ENCODE results near the gene ADAMTSL3. TPM values are rescaled to one million over a fixed set of nuclear protein-coding genes. Genes with fewer than 3 reads are reported as not detected.

ADAMTSL3 gene
- total and polyA plus RNA-seq, 2 of the 4 experiments (the other 2 are of a cell fraction), result under 0.01 to 0.02 TPM

DNA sequence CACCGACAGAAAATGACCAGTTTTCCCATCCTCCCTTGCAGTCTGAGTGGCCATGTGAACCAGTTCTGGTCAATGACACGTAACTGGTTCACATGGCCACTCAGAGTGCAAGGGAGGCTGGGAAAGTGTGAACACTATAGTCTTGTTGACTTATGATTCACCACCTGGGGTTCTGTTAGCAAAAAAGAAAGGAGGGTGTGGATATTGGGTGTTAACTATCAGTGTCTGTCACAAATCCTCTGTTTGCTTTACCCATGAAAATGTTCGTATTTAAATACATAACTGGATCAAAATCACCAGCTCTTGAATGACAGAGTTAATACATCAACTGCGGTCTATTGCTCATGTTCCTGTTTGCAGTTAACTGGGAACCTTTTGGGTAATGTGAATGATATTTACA is 92.3 kb downstream of the ADAMTSL3 start:
- no peak overlapping the region for H3K4me3 ChIP-seq (ENCODE audit: insufficient read depth, low read depth, low read length)
- no peak for DNase-seq
- H2AFZ ChIP-seq (replicated peaks; ENCODE audit: low read length, poor library complexity), result no peak overlapping the region
- H2BK20ac ChIP-seq (ENCODE audit: low read depth, low read length), result no peak overlapping the region
- in situ Hi-C loops (cut with MboI; ENCODE audit: low sequenced_read_pairs) (no loop called here), dilution Hi-C loops (cut with HindIII; ENCODE audit: low sequenced_read_pairs, unreplicated experiment) (no loop called here), intact Hi-C loops (cut with micrococcal nuclease) (no loop called here)
- ChIA-PET CTCF (no interaction called here), POLR2A (ENCODE audit: unreplicated experiment) (no interaction called here)
- no peak overlapping the region for H4K5ac ChIP-seq (ENCODE audit: low read depth, low read length)
- H3K18ac ChIP-seq (ENCODE audit: low read depth, low read length), result no peak overlapping the region
- no peak overlapping the region for H2BK15ac ChIP-seq (ENCODE audit: low read depth, low read length)
- no peaks in the 10 kb centered on the region for H3K9me1 ChIP-seq (ENCODE audit: insufficient read depth, low read length)
- no TSS peak for BruUV-seq (replicated peaks)
- TF ChIP-seq MAFK (IDR thresholded peaks at IDR 0.05; ENCODE audit: low read depth, low read length) (no peak), CEBPB (IDR thresholded peaks at IDR 0.05; ENCODE audit: low read depth, low read length) (no peak), RFX5 (IDR thresholded peaks at IDR 0.05; ENCODE audit: low read depth, low read length) (no peak), SMC3 (IDR thresholded peaks at IDR 0.05; ENCODE audit: low read depth, low read length) (no peak), CHD1 (IDR thresholded peaks at IDR 0.05; ENCODE audit: low read depth, low read length) (no peak), RAD21 (IDR thresholded peaks at IDR 0.05; ENCODE audit: low read length) (no peak), MAZ (IDR thresholded peaks at IDR 0.05; ENCODE audit: borderline replicate concordance, low read depth, low read length) (no peak), MXI1 (IDR thresholded peaks at IDR 0.05; ENCODE audit: borderline replicate concordance, low read depth, low read length) (no peak), POLR2A (IDR thresholded peaks at IDR 0.05; ENCODE audit: low read depth, low read length) (no peak), FOS (IDR thresholded peaks at IDR 0.05; ENCODE audit: low read depth, low read length) (no peak), BHLHE40 (IDR thresholded peaks at IDR 0.05; ENCODE audit: low read depth, low read length) (no peak)
- TF ChIP-seq, protein P1, sequence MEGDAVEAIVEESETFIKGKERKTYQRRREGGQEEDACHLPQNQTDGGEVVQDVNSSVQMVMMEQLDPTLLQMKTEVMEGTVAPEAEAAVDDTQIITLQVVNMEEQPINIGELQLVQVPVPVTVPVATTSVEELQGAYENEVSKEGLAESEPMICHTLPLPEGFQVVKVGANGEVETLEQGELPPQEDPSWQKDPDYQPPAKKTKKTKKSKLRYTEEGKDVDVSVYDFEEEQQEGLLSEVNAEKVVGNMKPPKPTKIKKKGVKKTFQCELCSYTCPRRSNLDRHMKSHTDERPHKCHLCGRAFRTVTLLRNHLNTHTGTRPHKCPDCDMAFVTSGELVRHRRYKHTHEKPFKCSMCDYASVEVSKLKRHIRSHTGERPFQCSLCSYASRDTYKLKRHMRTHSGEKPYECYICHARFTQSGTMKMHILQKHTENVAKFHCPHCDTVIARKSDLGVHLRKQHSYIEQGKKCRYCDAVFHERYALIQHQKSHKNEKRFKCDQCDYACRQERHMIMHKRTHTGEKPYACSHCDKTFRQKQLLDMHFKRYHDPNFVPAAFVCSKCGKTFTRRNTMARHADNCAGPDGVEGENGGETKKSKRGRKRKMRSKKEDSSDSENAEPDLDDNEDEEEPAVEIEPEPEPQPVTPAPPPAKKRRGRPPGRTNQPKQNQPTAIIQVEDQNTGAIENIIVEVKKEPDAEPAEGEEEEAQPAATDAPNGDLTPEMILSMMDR (conservative IDR thresholded peaks at IDR 0.05; ENCODE audit: low read depth, low read length), result no peak
- TF ChIP-seq, protein P2, sequence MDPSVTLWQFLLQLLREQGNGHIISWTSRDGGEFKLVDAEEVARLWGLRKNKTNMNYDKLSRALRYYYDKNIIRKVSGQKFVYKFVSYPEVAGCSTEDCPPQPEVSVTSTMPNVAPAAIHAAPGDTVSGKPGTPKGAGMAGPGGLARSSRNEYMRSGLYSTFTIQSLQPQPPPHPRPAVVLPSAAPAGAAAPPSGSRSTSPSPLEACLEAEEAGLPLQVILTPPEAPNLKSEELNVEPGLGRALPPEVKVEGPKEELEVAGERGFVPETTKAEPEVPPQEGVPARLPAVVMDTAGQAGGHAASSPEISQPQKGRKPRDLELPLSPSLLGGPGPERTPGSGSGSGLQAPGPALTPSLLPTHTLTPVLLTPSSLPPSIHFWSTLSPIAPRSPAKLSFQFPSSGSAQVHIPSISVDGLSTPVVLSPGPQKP (IDR thresholded peaks at IDR 0.05; ENCODE audit: borderline replicate concordance, low read depth, low read length), result no peak
- TF ChIP-seq, protein P3, sequence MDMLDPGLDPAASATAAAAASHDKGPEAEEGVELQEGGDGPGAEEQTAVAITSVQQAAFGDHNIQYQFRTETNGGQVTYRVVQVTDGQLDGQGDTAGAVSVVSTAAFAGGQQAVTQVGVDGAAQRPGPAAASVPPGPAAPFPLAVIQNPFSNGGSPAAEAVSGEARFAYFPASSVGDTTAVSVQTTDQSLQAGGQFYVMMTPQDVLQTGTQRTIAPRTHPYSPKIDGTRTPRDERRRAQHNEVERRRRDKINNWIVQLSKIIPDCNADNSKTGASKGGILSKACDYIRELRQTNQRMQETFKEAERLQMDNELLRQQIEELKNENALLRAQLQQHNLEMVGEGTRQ (IDR thresholded peaks at IDR 0.05; ENCODE audit: low read depth, low read length), result no peak
- H3K4me1 ChIP-seq (ENCODE audit: control insufficient read depth, insufficient read depth, low read length), result no peaks in the 10 kb centered on the region
- H2BK120ac ChIP-seq (ENCODE audit: low read depth, low read length), result no peak overlapping the region
- no peaks in the 10 kb centered on the region for H3K79me1 ChIP-seq (ENCODE audit: low read depth in 1 of 2, low read length in 2 of 2)
- no peak overlapping the region for H3K56ac ChIP-seq (ENCODE audit: extremely low read depth, insufficient read depth, low read length)
- no peak overlapping the region for H2AK5ac ChIP-seq (ENCODE audit: low read depth, low read length)
- H3K27me3 ChIP-seq (ENCODE audit: control insufficient read depth, insufficient read depth, low read length), result no peaks in the 10 kb centered on the region
- ATAC-seq (ENCODE audit: low read depth), result no peak
- H4K8ac ChIP-seq (ENCODE audit: low read depth in 2 of 2, low read length in 2 of 2), result no peak overlapping the region
- no peaks in the 10 kb centered on the region for H4K20me1 ChIP-seq (ENCODE audit: insufficient read depth, low read length)
- H3K36me3 ChIP-seq (ENCODE audit: control insufficient read depth, insufficient read depth, low read length), result no peaks in the 10 kb centered on the region
- no peak overlapping the region for H3K14ac ChIP-seq (replicated peaks; ENCODE audit: low read depth, low read length)
- H3K27ac ChIP-seq (ENCODE audit: insufficient read depth, low read length), result no peak overlapping the region
- H3K4me2 ChIP-seq (ENCODE audit: low read depth, low read length), result no peak overlapping the region
- H3K4ac ChIP-seq (ENCODE audit: low read depth, low read length), result no peak overlapping the region
- 100% methylated on average over 1 of the region's 4 CpGs; no CpG with 5 or more reads in 1 of the 2 experiments for WGBS, 2 experiments (ENCODE audit: extremely low coverage in 2 of 2, insufficient read length in 1 of 2)
- no peak overlapping the region for H3K9ac ChIP-seq (ENCODE audit: low read depth, low read length)
- no peak overlapping the region for H3K23ac ChIP-seq (ENCODE audit: low read depth, low read length)
- H2AK9ac ChIP-seq (replicated peaks; ENCODE audit: low read depth, low read length, poor library complexity), result no peak overlapping the region
- H2BK5ac ChIP-seq (ENCODE audit: low read depth, low read length, poor library complexity, severe bottlenecking), result no peak overlapping the region
- H4K91ac ChIP-seq (ENCODE audit: insufficient read depth, low read depth, low read length), result no peak overlapping the region
- peaks cover 6% of the 10 kb centered on the region for H3K9me3 ChIP-seq (ENCODE audit: control insufficient read depth, insufficient read depth, low read length)
